Skeletal muscle tissue (tissue), 4 donors: ENCODE data around the gene SPOCK3. TPM values are rescaled to one million over a fixed set of nuclear protein-coding genes. Genes with fewer than 3 reads are reported as not detected.

Experiments used
- H3K27ac ChIP-seq: one replicate; pipeline ENCODE4 v1.7.0; 2013; ENCODE audit warnings: mild to moderate bottlenecking, low read depth, low read length, inconsistent platforms
- H3K27me3 ChIP-seq, 3 donors: one replicate each; pipeline ENCODE4 v1.7.0; 2013; ENCODE audit warnings: low read length in 3 of 3; ENCODE audit not compliant: control insufficient read depth in 3 of 3, insufficient read depth in 3 of 3
- H3K36me3 ChIP-seq, 3 donors: one replicate each; pipeline ENCODE4 v1.7.0; 2013; ENCODE audit warnings: low read length in 3 of 3; ENCODE audit not compliant: control insufficient read depth in 3 of 3, insufficient read depth in 3 of 3
- H3K4me1 ChIP-seq, 3 donors: one replicate each; pipeline ENCODE4 v1.7.0; 2013; ENCODE audit warnings: low read length in 3 of 3, mild to moderate bottlenecking in 3 of 3; ENCODE audit not compliant: control insufficient read depth in 3 of 3, insufficient read depth in 3 of 3
- H3K4me3 ChIP-seq, 3 donors: one replicate each; pipeline ENCODE4 v1.7.0; 2013; ENCODE audit warnings: low read length in 3 of 3
- H3K9ac ChIP-seq, 3 donors: one replicate each; pipeline ENCODE4 v1.7.0; 2013; ENCODE audit warnings: low read length in 3 of 3, mild to moderate bottlenecking in 3 of 3, moderate library complexity in 2 of 3, low read depth in 1 of 3
- H3K9me3 ChIP-seq, 3 donors: one replicate each; pipeline ENCODE4 v1.7.0; 2013; ENCODE audit warnings: low read length in 3 of 3; ENCODE audit not compliant: control insufficient read depth in 3 of 3
- total RNA-seq: library from RNA; depleted of rRNA; stranded (reverse); fragments of >200 nt; gene quantifications from one replicate; pipeline ENCODE4 v1.2.3, GENCODE V29; 2014
- donor health status: Osteomylitis.

SPOCK3 gene
- total RNA-seq, 1 donor from 2014 or later: 1.0 TPM

DNA sequence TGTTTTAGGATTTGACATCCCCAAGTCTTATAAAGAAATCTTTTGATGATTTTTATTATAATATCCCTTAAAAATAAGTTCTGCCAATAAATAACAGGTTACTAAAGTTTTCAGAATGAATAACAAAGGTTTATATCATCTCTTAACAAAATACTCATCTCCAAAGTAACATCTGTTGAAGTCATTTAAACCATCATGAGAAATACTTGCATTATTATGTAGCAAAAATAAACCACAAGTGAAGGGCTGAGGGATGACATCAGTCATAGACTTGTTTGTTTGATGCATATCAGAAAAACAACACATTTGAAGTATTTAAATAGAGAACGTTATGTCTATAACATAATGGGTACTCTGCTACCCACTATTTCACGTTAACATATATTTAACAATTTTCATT, 114.9 kb downstream of the SPOCK3 start:
- Histone ChIP-seq H3K36me3 (no peaks in the 10 kb centered on the region), H3K27ac (no peak overlapping the region), H3K9ac (no peak overlapping the region), H3K27me3 (no peaks in the 10 kb centered on the region), H3K4me1 (no peaks in the 10 kb centered on the region), H3K4me3 (no peak overlapping the region), H3K9me3 (no peaks in the 10 kb centered on the region)

- Histone ChIP-seq H3K27me3 (no peaks in the 10 kb centered on the region), H3K4me1 (no peaks in the 10 kb centered on the region), H3K4me3 (no peak overlapping the region)
These were observed 117.0 kb downstream of the SPOCK3 start for GRCh38 chr4:167117273-167117672.

DNA sequence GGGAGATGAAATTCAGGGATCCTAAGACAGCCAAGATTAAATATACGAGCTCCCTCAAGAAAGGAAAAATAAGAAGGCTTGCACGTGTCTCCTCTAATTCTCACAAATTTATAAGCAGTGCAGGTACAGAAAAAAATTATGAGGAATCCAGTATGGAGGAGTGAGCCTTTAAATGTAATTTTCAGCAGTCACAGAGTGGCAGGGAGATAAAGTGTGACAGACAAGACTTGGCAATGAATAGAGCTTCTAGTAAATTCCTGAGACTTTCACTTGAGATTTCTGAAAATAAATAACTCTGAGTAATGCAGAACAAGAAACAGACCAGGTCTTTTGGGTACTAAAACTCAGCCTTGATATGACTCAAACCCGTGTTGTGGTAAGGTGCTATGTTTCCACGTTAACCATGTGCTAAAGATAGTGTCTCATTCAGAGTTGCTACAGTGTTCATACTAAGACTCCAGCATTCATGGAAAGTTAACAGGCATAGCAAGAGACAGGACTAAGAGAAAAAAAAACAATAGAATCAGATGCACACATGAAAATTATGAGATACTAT, 119.8 kb downstream of the SPOCK3 start:
- no peak overlapping the region for H3K27ac ChIP-seq
- no peaks in the 10 kb centered on the region for H3K27me3 ChIP-seq
- H3K4me3 ChIP-seq: no peak overlapping the region
- no peak overlapping the region for H3K9ac ChIP-seq
- no peaks in the 10 kb centered on the region for H3K4me1 ChIP-seq
- H3K36me3 ChIP-seq: no peaks in the 10 kb centered on the region
- no peaks in the 10 kb centered on the region for H3K9me3 ChIP-seq

More at GRCh38 chr4:167117273-167117672, 117.0 kb downstream of the SPOCK3 start:
- Histone ChIP-seq H3K9ac (no peak overlapping the region), H3K9me3 (no peaks in the 10 kb centered on the region), H3K36me3 (no peaks in the 10 kb centered on the region), H3K27ac (no peak overlapping the region)

DNA sequence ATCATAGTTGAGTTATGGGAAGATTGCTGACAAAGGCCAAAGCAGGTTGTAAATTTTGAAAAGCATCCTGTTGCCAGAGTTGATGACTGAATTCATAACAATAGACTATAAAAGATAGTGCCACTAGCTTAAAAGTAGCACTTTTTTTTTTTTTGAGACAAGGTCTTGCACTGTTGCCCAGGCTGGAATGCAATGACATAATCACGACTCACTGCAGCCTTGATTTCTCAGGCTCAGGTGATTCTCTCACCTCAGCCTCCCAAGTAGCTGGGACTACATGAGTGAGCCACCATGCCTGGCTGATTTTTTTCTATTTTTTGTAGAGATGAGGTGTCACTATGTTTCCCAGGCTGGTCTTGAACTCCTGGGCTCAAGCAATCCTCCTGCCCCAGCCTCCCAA, 122.7 kb downstream of the SPOCK3 start:
- no peaks in the 10 kb centered on the region for H3K9me3 ChIP-seq
- no peak overlapping the region for H3K27ac ChIP-seq
- no peaks in the 10 kb centered on the region for H3K27me3 ChIP-seq
- no peaks in the 10 kb centered on the region for H3K36me3 ChIP-seq
- H3K9ac ChIP-seq: no peak overlapping the region
- H3K4me3 ChIP-seq: no peak overlapping the region
- no peaks in the 10 kb centered on the region for H3K4me1 ChIP-seq

DNA sequence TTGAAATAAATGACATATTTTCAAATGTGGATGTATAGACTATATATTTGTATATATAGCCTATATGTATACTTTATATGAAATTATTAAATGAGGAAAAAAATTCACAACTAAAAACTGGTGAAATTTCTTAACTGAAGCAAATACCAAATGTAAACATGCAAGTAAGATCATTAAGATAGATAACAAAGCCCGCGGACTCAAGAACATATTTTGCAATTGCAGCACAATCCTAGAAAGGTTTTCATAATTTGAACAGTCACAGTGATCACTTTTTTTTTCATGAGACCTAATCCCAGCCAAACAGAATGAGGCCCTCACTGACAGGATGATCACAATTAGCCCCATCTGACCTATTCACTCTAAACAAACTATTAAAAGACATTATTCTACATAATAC, 123.2 kb downstream of the SPOCK3 start:
- no peaks in the 10 kb centered on the region for H3K4me1 ChIP-seq
- no peaks in the 10 kb centered on the region for H3K9me3 ChIP-seq
- H3K27me3 ChIP-seq: no peaks in the 10 kb centered on the region
- no peak overlapping the region for H3K4me3 ChIP-seq
- no peaks in the 10 kb centered on the region for H3K36me3 ChIP-seq
- H3K27ac ChIP-seq: no peak overlapping the region
- H3K9ac ChIP-seq: no peak overlapping the region

DNA sequence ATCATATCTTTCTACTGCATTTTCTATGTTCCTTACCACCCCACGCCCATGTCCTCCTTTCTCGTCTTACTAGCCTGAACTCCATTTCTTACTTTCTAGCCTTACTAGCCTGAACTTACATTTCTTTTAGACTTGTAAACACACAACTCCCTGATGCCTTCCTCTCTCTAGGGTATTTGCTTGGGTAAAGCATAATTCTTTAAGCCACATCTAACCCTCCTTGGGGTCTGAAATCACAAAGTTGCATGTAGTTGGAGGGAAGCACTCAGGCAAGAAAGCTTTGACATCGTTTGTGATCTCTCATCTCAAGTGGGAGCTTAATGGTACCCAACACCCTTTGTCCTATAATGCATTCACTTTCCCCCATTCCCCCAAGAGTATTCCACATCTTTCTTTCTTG, 124.4 kb downstream of the SPOCK3 start:
- H3K27me3 ChIP-seq: no peaks in the 10 kb centered on the region
- no peak overlapping the region for H3K9ac ChIP-seq
- H3K4me1 ChIP-seq: no peaks in the 10 kb centered on the region
- H3K36me3 ChIP-seq: no peaks in the 10 kb centered on the region
- no peaks in the 10 kb centered on the region for H3K9me3 ChIP-seq
- H3K27ac ChIP-seq: no peak overlapping the region
- no peak overlapping the region for H3K4me3 ChIP-seq

- H3K9ac ChIP-seq: no peak overlapping the region
- H3K4me1 ChIP-seq: no peaks in the 10 kb centered on the region
- no peaks in the 10 kb centered on the region for H3K9me3 ChIP-seq
- H3K4me3 ChIP-seq: no peak overlapping the region
- H3K27ac ChIP-seq: no peak overlapping the region
- no peaks in the 10 kb centered on the region for H3K27me3 ChIP-seq
- no peaks in the 10 kb centered on the region for H3K36me3 ChIP-seq
These were observed 128.4 kb downstream of the SPOCK3 start for GRCh38 chr4:167105857-167106256.

DNA sequence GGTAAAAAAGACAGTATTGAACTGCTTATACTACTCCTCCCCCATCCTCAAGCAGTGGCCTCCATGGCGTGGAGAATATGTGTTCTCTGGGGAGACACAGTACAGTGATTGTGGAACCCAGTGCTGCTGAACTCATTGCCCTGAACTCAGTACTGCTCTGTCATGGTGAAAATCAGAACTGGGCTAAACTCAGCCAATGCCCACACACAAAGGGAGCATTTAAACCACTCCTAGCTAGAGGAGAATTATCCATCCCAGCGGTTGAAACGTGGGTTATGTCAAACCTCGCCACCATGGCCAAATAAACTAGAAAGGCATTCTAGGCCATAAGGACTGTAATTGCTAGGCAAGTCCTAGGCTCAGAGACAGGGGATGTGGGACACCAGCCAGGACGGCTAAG, 131.8 kb downstream of the SPOCK3 start:
- Histone ChIP-seq H3K27me3 (no peaks in the 10 kb centered on the region), H3K4me1 (no peaks in the 10 kb centered on the region), H3K36me3 (no peaks in the 10 kb centered on the region), H3K9me3 (no peaks in the 10 kb centered on the region), H3K4me3 (no peak overlapping the region), H3K9ac (no peak overlapping the region), H3K27ac (no peak overlapping the region)

DNA sequence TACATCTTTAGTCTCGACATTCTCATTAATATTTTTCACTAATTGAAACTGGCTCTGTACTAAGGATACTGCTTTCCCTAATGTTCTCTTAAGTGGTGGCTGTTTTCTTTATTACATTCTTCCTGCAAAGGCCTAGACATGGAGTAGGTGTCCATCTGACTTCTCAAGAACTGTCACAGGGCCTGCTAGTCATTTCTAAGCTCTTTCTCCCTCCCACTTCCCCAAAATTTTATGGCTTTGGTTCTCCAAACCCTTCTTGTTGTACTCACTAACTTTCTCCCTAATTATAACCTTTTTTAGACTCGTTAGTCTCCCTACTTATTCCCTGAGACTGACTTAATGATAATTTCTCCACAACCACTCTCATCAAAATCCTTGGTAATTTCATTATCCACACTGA, 133.3 kb downstream of the SPOCK3 start:
- no peaks in the 10 kb centered on the region for H3K9me3 ChIP-seq

DNA sequence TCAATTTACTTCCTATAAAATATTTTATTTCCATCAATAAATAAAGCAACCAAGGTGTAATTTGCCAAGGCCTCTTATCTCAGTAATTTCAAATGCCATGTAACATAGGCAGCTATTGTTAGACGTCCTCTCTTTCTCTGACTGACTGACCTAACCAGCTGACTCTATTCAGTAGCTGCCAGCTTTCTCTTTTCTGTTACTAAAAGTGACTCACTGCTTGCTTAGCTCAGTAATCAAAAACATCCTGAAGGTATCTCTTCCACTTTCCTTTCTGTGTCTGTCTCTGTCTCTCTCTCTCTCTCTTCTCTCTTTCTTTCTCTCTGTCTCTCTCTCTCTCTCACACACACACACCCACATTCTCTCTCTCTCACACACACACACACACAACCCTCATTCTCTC, 134.2 kb downstream of the SPOCK3 start:
- Histone ChIP-seq H3K27ac (no peak overlapping the region), H3K36me3 (no peaks in the 10 kb centered on the region), H3K9ac (no peak overlapping the region), H3K9me3 (no peaks in the 10 kb centered on the region), H3K4me3 (no peak overlapping the region), H3K4me1 (no peaks in the 10 kb centered on the region), H3K27me3 (no peaks in the 10 kb centered on the region)

More for the DNA sequence above, 133.3 kb downstream of the SPOCK3 start:
- Histone ChIP-seq H3K27ac (no peak overlapping the region), H3K4me1 (no peaks in the 10 kb centered on the region), H3K36me3 (no peaks in the 10 kb centered on the region), H3K27me3 (no peaks in the 10 kb centered on the region), H3K4me3 (no peak overlapping the region), H3K9ac (no peak overlapping the region)

GRCh38 chr4:167088115-167088514, 146.2 kb downstream of the SPOCK3 start:
- no peaks in the 10 kb centered on the region for H3K27me3 ChIP-seq

More at GRCh38 chr4:167088115-167088514, 146.2 kb downstream of the SPOCK3 start:
- H3K36me3 ChIP-seq: no peaks in the 10 kb centered on the region
- H3K27ac ChIP-seq: no peak overlapping the region
- no peak overlapping the region for H3K4me3 ChIP-seq
- H3K4me1 ChIP-seq: no peaks in the 10 kb centered on the region
- no peaks in the 10 kb centered on the region for H3K9me3 ChIP-seq
- no peak overlapping the region for H3K9ac ChIP-seq
